SU-DHL-6 (cell line): ENCODE measurements around the gene FOXP2.
"Not testable (repeated sequence)": the region's sequence is repeated elsewhere in the genome, so short reads cannot be mapped to it uniquely, and the experiment has no call there.

ENCODE experiments used
- H2AFZ ChIP-seq: fragments of 200-600 bp; sonication (generic); 2 replicates; pipeline ENCODE4 v1.6.1; 2014; ENCODE audit warnings: low read depth, mild to moderate bottlenecking, moderate library complexity, mixed read lengths, antibody characterized with exemption, low read length; ENCODE audit not compliant: severe bottlenecking
- H3F3A ChIP-seq: fragments of 200-600 bp; shearing (Covaris generic); 2 replicates; pipeline ENCODE4 v1.6.0; 2016; ENCODE audit warnings: antibody characterized with exemption, mild to moderate bottlenecking; ENCODE audit not compliant: insufficient read depth
- H3K27ac ChIP-seq: fragments of 200-600 bp; sonication (generic); 2 replicates; pipeline ENCODE4 v1.5.1; 2016; ENCODE audit warnings: low read depth, mild to moderate bottlenecking, low read length, moderate library complexity, mixed read lengths
- H3K27me3 ChIP-seq: fragments of 200-600 bp; sonication (generic), shearing (Covaris generic); 2 replicates; pipeline ENCODE4 v1.6.0; 2014; ENCODE audit warnings: mild to moderate bottlenecking, low read length
- H3K36me3 ChIP-seq: fragments of 200-600 bp; sonication (generic); 2 replicates; pipeline ENCODE4 v1.6.1; 2014; ENCODE audit warnings: mild to moderate bottlenecking, low read length, mixed read lengths
- H3K4me2 ChIP-seq: fragments of 300-600, 200-600 bp; shearing (Covaris generic), sonication (generic); 2 replicates; pipeline ENCODE4 v1.6.0; 2014; ENCODE audit warnings: low read length, low read depth, mild to moderate bottlenecking; ENCODE audit not compliant: poor library complexity, severe bottlenecking
- H3K4me3 ChIP-seq: fragments of 200-600 bp; sonication (generic); 2 replicates; pipeline ENCODE4 v1.5.1; 2014; ENCODE audit warnings: antibody characterized with exemption, low read length, mild to moderate bottlenecking, mixed read lengths; ENCODE audit not compliant: insufficient read depth, poor library complexity, severe bottlenecking
- H3K79me2 ChIP-seq: fragments of 200-600 bp; sonication (generic); 2 replicates; pipeline ENCODE4 v1.6.1; 2014; ENCODE audit warnings: mild to moderate bottlenecking, low read length, moderate library complexity; ENCODE audit not compliant: insufficient read depth
- H3K9ac ChIP-seq: fragments of 200-600 bp; sonication (generic); 2 replicates; pipeline ENCODE4 v1.7.0; 2014; ENCODE audit warnings: mild to moderate bottlenecking, low read length
- H3K9me2 ChIP-seq: fragments of 200-600 bp; sonication (generic); replicated peaks from 2 replicates; pipeline ENCODE4 v1.6.1; 2014; ENCODE audit warnings: low read length; ENCODE audit not compliant: insufficient read depth
- H3K9me3 ChIP-seq: fragments of 200-600 bp; sonication (generic); 2 replicates; pipeline ENCODE4 v1.6.1; 2014; ENCODE audit warnings: low read length, mixed read lengths; ENCODE audit not compliant: insufficient read depth
- H4K20me1 ChIP-seq: fragments of 200-600 bp; sonication (generic); 2 replicates; pipeline ENCODE4 v1.6.1; 2014; ENCODE audit warnings: low read depth, mild to moderate bottlenecking, antibody characterized with exemption, low read length, moderate library complexity, mixed read lengths
- CTCF ChIP-seq: fragments of 200-600 bp; sonication (generic); IDR thresholded peaks from one replicate; pipeline ENCODE4 v1.5.1; 2017; ENCODE audit warnings: antibody characterized with exemption, mild to moderate bottlenecking, low read length, moderate library complexity; ENCODE audit not compliant: insufficient read depth, poor library complexity, severe bottlenecking
- EZH2phosphoT487 ChIP-seq: fragments of 200-600 bp; sonication (generic), shearing (Covaris generic); conservative IDR thresholded peaks from 2 replicates; pipeline ENCODE4 v1.6.1; 2018; ENCODE audit warnings: mild to moderate bottlenecking, antibody characterized with exemption, low read length, moderate library complexity, mixed read lengths

The FOXP2 gene

DNA sequence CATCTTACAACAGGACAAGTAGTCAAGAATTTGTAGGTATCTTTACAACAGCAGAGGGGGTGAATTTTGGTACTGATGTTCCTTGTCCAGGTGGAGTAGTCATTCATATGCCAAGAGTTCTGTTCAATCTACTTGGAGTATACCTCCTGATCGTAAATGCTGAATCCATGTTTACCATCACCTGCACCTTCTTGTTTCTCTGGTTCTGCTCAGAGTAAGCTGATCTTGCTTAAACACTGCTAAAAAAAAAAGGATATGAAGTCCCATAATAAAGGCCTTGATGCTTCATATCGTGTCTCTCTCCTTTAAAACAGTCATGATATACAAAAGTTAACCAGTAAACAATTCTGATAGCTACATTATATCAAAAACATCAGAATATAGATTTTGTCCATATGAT is 45.3 kb upstream of the FOXP2 start:
- Histone ChIP-seq H3K36me3 (no peaks in the 10 kb centered on the region), H3K9ac (no peak overlapping the region), H4K20me1 (no peaks in the 10 kb centered on the region), H2AFZ (no peak overlapping the region), H3K27me3 (no peaks in the 10 kb centered on the region), H3K9me2 (no peaks in the 10 kb centered on the region), H3K27ac (no peak overlapping the region), H3K79me2 (no peaks in the 10 kb centered on the region), H3K9me3 (no peaks in the 10 kb centered on the region), H3F3A (no peaks in the 10 kb centered on the region), H3K4me3 (no peak overlapping the region), H3K4me2 (no peak overlapping the region)
- no peak for TF ChIP-seq EZH2phosphoT487
- TF ChIP-seq CTCF = no peak

GRCh38 chr7:114372619-114373018 is 42.0 kb upstream of the FOXP2 start:
- Histone ChIP-seq H3F3A (no peaks in the 10 kb centered on the region), H3K9me3 (no peaks in the 10 kb centered on the region), H3K9me2 (no peaks in the 10 kb centered on the region), H3K79me2 (no peaks in the 10 kb centered on the region), H2AFZ (no peak overlapping the region), H3K4me2 (no peak overlapping the region), H3K36me3 (no peaks in the 10 kb centered on the region), H3K9ac (no peak overlapping the region), H3K27ac (no peak overlapping the region), H3K27me3 (no peaks in the 10 kb centered on the region), H4K20me1 (no peaks in the 10 kb centered on the region), H3K4me3 (no peak overlapping the region)
- no peak for TF ChIP-seq CTCF
- no peak for TF ChIP-seq EZH2phosphoT487

DNA sequence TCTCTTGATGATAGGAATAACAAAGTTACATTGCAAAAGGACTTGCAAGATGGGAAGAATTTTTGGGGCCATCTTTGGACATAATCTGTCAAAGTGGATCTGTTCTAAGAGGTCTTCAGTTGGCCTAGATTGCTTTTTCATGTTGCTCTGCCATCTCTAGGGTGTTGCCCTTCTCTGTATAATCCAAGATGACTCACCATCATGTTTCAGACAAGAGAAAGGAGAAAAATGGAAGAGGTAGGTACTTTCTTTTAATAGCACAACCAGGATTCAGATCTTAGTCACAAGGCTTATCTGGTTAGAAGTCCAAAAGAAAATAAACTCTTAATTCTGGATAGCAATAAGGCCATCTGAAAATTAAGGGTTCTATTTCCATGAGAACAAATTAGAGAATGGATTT is 38.7 kb upstream of the FOXP2 start:
- no peaks in the 10 kb centered on the region for H3K9me2 ChIP-seq
- no peak overlapping the region for H3K4me2 ChIP-seq
- H3K27me3 ChIP-seq = no peaks in the 10 kb centered on the region
- no peak overlapping the region for H3K9ac ChIP-seq
- H2AFZ ChIP-seq = no peak overlapping the region
- H3K9me3 ChIP-seq = no peaks in the 10 kb centered on the region
- H3F3A ChIP-seq = no peaks in the 10 kb centered on the region
- no peak for TF ChIP-seq CTCF
- TF ChIP-seq EZH2phosphoT487 = no peak
- no peaks in the 10 kb centered on the region for H4K20me1 ChIP-seq
- H3K36me3 ChIP-seq = no peaks in the 10 kb centered on the region
- no peaks in the 10 kb centered on the region for H3K79me2 ChIP-seq
- H3K27ac ChIP-seq = no peak overlapping the region
- H3K4me3 ChIP-seq = no peak overlapping the region

GRCh38 chr7:114383946-114384345 is 30.7 kb upstream of the FOXP2 start:
- H2AFZ ChIP-seq, H3K9me2 ChIP-seq, H3K27ac ChIP-seq, H3F3A ChIP-seq, H3K79me2 ChIP-seq, H3K9ac ChIP-seq, H3K4me2 ChIP-seq, H3K36me3 ChIP-seq, H3K27me3 ChIP-seq, H3K9me3 ChIP-seq, H4K20me1 ChIP-seq, H3K4me3 ChIP-seq: not testable (repeated sequence)

GRCh38 chr7:114384346-114384745 is 30.3 kb upstream of the FOXP2 start:
- not testable (repeated sequence) for H3K9me3 ChIP-seq, H3K9me2 ChIP-seq, H3K36me3 ChIP-seq, H3K27ac ChIP-seq, H3K9ac ChIP-seq, H3F3A ChIP-seq, H3K79me2 ChIP-seq, H2AFZ ChIP-seq, H4K20me1 ChIP-seq, H3K27me3 ChIP-seq, H3K4me2 ChIP-seq, H3K4me3 ChIP-seq
